Measurements from ENCODE around the gene IL17B.

DNA sequence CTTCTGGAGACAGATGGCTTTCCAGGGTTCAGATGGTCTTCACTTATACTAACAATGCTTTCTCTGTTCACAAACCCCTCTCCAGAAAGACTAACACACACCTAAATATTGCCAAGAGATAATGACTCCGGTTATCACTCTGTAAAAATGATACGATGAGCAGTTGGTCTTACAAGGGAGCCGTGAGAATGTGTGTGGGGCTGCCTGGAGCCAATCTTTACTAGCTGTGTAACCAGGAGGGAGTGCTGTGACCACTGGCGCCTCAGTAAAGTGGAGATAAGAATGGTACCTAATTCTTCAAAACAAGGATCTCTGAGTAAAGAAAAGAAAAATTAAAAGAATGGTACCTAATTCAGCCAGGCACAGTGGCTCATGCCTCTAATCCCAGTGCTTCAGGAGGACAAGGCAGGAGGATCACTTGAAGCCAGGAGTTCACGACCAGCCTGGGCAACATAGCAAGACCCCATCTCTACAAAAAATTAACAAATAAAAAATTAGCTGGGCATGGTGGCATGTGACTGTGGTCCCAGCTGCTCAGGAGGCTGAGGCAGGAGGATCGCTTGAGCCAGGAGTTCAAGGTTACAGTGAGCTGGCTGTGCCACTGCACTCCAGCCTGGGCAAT lies 39.9 kb upstream of the IL17B start:
- TF ChIP-seq, protein P1, sequence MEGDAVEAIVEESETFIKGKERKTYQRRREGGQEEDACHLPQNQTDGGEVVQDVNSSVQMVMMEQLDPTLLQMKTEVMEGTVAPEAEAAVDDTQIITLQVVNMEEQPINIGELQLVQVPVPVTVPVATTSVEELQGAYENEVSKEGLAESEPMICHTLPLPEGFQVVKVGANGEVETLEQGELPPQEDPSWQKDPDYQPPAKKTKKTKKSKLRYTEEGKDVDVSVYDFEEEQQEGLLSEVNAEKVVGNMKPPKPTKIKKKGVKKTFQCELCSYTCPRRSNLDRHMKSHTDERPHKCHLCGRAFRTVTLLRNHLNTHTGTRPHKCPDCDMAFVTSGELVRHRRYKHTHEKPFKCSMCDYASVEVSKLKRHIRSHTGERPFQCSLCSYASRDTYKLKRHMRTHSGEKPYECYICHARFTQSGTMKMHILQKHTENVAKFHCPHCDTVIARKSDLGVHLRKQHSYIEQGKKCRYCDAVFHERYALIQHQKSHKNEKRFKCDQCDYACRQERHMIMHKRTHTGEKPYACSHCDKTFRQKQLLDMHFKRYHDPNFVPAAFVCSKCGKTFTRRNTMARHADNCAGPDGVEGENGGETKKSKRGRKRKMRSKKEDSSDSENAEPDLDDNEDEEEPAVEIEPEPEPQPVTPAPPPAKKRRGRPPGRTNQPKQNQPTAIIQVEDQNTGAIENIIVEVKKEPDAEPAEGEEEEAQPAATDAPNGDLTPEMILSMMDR (IDR thresholded peaks at IDR 0.05) = no peak
- TF ChIP-seq POLR2A (IDR thresholded peaks at IDR 0.05) = no peak

Measured in Peyer's patch (tissue), 4 donors.